GM12872 (cell line): ENCODE data around the gene VWA7.

Experiments used
- CTCF ChIP-seq: IDR thresholded peaks from 3 replicates; pipeline ENCODE4 v1.5.1; 2011; ENCODE audit warnings: low read depth, mild to moderate bottlenecking, low read length, moderate library complexity; ENCODE audit not compliant: insufficient read depth

VWA7 gene

GRCh38 chr6:31815025-31815838, 38.1 kb upstream of the VWA7 start, which contains the start of the genes HSPA1A and HSPA1L:
HSPA1A (plus strand) TSS chr6:31815543; CDS start chr6:31815757, 214 bp downstream.
HSPA1L (minus strand) TSS chr6:31815283; CDS start chr6:31811972, 3,311 bp downstream.
- TF ChIP-seq CTCF = no peak

GRCh38 chr6:31814677-31815024, 37.5 kb upstream of the VWA7 start:
- TF ChIP-seq CTCF = no peak

- TF ChIP-seq CTCF = no peak
Observed at GRCh38 chr6:31813465-31813849, 36.3 kb upstream of the VWA7 start.

GRCh38 chr6:31811645-31812044, 34.5 kb upstream of the VWA7 start:
- TF ChIP-seq CTCF = no peak

- TF ChIP-seq CTCF = no peak; the same call in 1 of the 3 replicates
Observed at GRCh38 chr6:31806470-31807272, 29.5 kb upstream of the VWA7 start, which contains the start of gene LSM2. LSM2 (minus strand) TSS chr6:31806966; CDS start chr6:31806757, 209 bp downstream.

GRCh38 chr6:31805939-31806469, 28.9 kb upstream of the VWA7 start:
- no peak for TF ChIP-seq CTCF

GRCh38 chr6:31799781-31800180, 22.7 kb upstream of the VWA7 start:
- TF ChIP-seq CTCF = no peak
